GM18861 (cell line): ENCODE results near the gene TNK2.
"Not testable (repeated sequence)": the region's sequence is repeated elsewhere in the genome, so short reads cannot be mapped to it uniquely, and the experiment has no call there.

ENCODE experiments used
- ATAC-seq: cut with Tn5 transposase; IDR thresholded peaks from one replicate; pipeline ENCODE4 v1.9.1; 2021; ENCODE audit not compliant: unreplicated experiment

Gene TNK2

DNA sequence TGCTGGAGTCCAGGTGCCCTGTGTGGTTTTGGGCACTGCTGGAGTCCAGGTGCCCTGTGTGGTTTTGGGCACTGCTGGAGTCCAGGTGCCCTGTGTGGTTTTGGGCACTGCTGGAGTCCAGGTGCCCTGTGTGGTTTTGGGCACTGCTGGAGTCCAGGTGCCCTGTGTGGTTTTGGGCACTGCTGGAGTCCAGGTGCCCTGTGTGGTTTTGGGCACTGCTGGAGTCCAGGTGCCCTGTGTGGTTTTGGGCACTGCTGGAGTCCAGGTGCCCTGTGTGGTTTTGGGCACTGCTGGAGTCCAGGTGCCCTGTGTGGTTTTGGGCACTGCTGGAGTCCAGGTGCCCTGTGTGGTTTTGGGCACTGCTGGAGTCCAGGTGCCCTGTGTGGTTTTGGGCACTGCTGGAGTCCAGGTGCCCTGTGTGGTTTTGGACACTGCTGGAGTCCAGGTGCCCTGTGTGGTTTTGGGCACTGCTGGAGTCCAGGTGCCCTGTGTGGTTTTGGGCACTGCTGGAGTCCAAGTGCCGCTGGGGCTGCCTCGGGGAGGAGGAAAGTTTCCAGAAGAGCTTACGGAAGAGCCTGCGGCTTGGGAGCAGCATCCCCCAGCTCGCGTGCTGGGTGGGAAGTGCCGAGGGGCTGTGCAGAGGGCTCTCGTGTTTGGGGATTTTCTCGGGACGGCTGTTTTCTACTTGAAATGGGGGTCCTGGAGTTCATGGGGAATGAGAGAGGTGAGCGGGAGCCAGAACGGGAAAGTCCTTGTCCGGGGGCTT is 83.7 kb downstream of the TNK2 start:
- not testable (repeated sequence) for ATAC-seq

DNA sequence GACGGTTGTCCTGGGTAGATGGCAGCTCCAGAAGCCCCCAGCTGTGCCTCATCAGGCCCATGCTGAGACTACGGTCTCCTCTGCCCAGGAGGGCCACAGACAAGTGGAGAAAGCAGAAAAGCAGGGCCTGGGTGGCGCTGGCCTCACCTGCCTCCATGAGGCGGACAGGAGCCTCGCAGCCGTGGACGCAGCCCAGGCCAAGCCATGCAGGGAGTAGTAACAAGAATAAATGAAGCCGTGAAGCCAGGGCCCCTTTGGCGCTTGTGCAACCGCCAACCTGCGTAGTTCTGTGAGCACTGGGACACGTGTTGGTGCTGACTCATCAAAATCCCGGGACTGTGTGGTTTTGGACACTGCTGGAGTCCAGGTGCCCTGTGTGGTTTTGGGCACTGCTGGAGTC is 84.4 kb downstream of the TNK2 start:
- ATAC-seq: no peak

DNA sequence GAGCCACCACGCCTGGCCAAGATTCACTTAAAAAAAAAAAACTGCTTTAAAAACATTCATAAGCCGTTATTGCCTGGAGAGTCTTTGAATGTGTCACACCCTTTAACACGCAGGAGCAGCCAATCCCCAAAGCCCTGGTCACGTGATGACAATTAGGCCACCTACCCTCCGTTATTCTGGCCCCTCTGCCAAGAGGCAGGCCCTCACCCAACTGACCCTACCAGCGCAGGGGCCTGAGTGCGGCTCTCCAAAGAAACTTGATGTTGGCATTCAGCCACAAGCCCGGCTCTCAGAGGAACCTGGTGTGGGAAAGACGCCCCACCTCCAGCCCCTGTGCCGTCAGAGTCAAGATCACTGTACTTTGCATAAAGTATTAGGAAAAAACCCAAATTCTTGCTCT is 85.1 kb downstream of the TNK2 start:
- no peak for ATAC-seq

DNA sequence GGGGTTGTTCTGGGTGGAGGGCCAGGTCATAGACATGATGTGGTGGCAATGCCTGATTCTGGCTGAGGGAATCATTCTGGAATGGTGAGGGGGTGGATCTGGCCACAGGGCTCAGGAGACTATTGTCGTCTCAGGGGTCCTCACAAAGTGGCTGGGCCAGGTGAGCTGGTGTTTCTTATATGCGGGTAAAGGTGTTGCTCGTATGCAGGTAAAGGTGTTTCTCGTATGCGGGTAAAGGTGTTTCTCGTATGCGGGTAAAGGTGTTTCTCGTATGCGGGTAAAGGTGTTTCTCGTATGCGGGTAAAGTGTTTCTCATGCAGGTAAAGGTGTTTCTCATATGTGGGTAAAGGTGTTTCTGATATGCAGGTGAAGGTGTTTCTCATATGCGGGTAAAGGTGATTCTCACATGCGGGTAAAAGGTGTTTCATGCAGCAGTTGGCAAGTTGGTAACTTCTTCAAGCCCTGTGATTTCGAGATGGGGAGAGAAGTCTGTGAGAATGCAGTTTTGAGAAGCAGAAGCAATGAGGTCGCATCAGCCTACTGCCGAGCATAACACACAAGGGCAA is 86.1 kb downstream of the TNK2 start:
- ATAC-seq: no peak

DNA sequence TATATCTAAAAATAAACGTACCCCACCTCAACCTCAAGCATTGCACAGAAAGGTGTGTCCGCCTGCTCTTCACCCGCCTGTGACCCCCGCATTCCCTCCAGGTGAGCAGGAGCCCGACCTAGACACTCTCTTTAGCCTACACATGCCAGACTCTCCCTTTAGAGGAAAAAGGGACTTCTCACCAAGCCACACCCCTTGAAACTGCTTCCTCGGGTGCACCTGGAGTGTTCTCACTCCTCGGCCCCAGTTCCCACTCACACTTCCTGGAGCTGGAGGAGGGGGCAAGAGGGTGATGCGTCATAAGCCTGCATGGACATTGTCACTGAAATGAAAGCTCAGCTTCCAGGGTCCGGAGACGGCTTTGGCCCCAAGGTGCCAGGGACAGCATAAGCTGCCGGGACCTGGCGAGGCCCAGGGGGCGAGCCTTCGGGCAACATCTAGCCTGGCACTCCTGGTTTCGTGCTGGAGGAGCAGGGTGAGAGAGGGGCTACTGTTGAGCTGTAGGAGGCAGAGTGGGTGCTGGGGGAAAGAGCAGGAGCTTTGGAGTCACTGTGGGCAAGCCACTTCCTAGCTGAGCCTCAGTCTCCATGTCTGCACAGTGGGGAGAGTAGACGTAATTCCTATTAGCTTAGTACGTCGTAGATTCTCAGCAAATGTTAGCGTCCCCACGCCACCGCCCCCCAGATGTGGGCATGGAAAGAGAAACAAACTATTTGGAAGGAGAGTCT is 86.8 kb downstream of the TNK2 start:
- ATAC-seq: no peak

DNA sequence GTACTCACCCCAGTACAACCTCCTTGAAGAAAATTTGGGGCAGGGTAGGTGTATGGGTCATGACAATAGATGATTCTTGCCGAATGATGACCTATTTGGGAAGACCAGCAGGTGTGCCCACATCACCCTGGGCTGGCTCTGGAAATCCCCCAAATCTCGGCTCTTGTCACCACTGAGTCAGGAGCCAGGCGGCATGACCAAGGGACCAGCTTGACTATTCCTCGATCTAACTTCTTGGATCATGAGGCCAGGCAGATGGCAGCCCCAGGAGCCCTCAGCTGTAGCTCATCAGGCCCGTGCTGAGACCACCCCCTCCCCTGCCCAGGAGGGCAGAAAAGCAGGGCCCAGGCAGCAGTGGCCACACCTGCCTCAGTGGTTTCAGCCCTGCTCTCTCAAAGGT is 87.5 kb downstream of the TNK2 start:
- ATAC-seq: no peak

DNA sequence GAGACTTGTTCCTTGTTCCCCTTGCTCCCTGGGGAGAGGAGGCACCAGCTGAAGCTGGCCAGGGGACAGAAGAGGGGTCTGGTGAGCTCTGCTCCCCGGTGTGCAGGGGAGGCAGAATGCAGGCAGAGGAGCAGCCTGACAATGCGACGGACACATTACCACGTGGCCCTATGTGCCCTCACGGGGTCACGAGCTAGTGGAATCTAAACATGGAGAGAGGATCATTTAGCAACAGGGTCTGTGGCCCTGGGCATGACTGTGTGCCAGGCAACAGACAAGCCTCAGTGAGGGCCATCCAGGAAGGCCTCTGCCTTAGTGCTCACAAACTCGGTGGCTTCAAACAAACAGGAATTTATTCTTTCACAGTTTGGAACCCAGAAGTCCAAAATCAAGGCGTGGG is 88.2 kb downstream of the TNK2 start:
- ATAC-seq: no peak

DNA sequence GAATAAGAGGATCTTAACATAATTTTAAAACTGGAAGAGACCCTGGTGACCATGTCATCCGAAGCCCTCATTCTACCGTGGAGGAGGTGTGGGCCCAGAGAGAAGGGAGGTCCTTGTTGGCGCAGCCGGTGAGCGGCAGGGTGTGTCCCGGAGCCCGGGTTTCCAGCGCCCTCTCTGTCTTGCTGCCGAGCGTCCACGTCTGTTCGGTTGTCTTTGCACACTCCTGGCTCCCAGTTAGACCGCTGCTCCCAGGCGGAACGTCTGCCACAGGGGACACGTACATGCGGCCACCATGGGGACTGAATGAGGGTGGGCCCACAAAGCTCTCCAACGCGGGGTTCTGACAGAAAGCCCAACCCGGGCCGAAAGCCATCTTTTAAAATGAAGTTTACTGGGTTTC is 90.0 kb downstream of the TNK2 start:
- no peak for ATAC-seq

DNA sequence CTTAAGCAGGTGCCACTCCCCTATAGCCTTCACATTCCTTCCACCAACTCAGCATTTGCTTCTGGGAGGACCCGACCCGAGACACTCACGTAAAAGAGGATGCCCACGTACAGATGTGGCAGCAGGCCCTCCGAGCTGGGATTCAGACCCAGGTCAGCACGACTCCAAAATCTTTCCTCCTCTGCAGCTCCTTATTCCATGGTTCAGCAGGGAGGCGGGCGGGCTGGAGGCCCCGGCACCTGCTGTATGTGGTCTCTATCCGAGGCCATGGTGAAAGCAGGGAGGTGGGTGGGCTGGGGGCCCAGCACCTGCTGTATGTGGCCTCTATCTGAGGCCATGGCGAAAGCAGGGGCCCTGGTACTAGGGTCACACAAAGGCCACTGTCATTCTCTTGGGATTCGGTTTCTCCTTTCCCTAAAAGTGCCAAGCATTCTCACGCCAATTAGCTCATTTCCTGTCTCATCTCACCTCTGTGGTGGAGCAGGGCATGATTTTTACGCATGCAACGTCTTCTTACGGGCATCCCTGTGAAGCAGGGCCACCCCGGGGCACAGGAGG is 90.7 kb downstream of the TNK2 start:
- ATAC-seq: no peak

DNA sequence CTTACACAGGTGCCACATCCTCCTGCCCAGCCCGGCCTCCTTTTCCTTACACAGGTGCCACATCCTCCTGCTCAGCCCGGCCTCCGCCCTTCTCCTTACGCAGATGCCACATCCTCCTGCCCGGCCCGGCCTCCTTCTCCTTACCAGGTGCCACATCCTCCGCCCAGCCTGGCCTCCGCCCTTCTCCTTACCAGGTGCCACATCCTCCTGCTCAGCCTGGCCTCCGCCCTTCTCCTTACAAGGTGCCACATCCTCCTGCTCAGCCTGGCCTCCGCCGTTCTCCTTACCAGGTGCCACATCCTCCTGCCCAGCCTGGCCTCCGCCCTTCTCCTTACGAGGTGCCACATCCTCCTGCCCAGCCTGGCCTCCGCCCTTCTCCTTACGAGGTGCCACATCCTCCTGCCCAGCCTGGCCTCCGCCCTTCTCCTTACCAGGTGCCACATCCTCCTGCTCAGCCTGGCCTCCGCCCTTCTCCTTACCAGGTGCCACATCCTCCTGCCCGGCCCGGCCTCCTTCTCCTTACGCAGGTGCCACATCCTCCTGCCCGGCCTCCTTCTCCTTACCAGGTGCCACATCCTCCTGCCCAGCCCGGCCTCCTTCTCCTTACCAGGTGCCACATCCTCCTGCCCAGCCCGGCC is 92.0 kb downstream of the TNK2 start:
- not testable (repeated sequence) for ATAC-seq

DNA sequence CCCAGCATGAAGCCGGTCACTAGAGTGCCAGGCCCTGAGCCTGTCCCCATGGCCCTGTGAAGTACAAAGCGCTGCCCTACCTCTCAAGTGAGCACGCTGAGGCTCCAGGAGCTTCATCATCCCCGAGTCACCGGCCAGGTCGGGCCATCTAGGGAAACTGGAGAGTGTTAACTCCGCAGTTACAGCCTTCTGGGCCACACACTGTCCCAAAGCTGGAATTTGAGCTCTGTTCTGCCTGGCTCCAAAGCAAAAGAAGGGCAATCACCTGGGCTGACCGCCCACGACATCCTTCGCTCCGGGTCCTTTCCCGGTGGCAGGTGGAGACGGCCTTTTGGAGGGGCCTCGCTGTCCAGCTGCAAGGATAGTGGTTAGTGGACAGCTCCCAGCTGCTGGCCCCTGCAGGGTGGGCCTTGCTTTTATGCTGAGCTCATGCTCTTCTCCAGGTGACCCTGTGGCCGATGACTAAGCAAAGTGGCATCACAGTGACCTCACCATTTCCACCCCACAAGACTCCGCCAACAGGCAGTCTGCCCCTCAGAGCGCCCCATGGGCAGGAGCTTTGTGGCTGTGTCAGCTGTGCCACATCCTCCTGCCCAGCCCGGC is 93.1 kb downstream of the TNK2 start:
- ATAC-seq: no peak

DNA sequence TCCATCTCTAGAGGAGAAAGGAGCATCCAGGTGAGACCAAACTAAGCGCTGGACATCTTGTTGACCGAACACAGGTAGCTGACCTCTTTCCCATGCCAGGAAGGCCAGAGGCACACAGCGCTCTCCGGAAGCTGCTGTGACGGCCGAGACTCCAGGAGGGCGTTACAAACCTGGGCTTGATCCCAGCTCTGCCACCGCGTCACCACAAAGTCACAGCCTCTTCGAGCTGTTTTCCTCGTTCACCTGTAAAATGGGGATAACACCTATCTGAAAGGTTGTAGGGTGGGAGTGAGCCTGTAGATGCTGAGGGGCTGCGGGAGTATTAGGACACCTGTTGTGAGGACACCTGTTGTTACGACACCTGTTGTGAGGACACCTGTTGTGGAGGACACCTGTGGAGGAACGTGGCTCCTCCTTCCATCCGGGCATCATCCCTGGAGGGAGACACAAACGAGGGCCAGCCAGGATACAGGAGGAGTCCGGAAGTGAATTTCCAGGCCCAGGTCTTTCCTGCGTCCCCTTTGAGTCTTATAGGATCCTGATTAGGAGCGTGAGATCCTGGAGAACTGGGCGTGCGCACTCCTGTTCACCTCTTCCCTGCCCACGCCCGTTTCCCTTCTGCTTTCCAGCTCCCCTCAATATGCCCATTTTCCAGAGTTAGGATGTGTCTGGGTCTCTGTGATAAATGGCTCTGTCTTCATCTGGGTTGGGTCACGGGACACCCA is 94.3 kb downstream of the TNK2 start:
- no peak for ATAC-seq
